ENCODE measurements around the gene AGPS.
"Not testable (repeated sequence)": the region's sequence is repeated elsewhere in the genome, so short reads cannot be mapped to it uniquely, and the experiment has no call there.

Gene AGPS

DNA sequence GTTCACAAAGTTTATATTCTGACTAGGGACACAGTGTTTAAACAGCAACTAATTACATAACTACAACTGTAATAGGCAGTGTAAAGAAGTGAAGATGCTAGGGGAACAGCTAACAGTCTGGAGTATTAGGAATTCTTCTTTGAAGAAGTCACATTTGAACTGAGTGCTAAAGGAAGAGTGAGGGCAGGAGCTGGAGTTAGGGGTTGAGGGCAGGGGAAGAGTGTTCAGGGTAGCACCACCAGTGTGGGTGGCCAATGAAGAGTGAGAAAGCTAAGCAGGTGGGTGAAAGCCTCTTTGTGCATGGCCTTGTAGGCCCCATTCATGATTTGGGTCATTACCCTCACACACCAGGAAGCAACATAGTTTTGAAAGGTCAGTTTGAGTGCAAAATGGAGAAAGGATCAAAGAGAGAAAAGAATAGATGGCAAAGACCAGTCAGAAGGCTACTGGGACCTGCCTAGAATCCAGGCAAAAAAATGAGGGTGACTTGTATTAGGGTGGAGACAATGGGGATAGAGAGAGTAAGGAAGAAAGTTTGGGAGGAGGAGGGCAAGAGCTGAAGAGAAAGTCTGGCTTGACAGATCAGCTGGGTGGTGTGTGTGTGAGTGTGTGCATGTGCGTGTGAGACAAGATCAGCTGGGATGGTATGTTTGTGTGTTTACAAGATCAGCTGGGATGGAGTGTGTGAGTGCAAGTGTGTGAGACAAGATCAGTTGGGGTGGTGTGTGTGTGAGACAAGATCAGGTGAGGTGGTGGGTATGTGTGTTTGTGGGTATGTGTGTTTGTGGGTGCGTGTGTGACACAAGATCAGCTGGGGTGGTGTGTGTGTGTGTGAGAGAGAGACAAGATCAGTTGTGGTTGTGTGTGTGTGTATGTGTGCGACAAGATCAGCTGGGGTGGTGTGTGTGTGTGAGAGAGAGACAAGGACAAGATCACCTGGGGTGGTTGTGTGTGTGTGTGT is 43.6 kb upstream of the AGPS start:
- TF ChIP-seq, protein P1, sequence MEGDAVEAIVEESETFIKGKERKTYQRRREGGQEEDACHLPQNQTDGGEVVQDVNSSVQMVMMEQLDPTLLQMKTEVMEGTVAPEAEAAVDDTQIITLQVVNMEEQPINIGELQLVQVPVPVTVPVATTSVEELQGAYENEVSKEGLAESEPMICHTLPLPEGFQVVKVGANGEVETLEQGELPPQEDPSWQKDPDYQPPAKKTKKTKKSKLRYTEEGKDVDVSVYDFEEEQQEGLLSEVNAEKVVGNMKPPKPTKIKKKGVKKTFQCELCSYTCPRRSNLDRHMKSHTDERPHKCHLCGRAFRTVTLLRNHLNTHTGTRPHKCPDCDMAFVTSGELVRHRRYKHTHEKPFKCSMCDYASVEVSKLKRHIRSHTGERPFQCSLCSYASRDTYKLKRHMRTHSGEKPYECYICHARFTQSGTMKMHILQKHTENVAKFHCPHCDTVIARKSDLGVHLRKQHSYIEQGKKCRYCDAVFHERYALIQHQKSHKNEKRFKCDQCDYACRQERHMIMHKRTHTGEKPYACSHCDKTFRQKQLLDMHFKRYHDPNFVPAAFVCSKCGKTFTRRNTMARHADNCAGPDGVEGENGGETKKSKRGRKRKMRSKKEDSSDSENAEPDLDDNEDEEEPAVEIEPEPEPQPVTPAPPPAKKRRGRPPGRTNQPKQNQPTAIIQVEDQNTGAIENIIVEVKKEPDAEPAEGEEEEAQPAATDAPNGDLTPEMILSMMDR (IDR thresholded peaks at IDR 0.05; ENCODE audit: borderline replicate concordance, insufficient read depth, low read depth, low read length) = no peak
- H3K4me3 ChIP-seq (ENCODE audit: low read depth, low read length) = no peak overlapping the region

- not testable (repeated sequence) for H3K4me3 ChIP-seq (ENCODE audit: low read depth, low read length)
Observed at GRCh38 chr2:177350624-177351023, 41.9 kb upstream of the AGPS start.

GRCh38 chr2:177351121-177351520 is 41.5 kb upstream of the AGPS start:
- not testable (repeated sequence) for H3K4me3 ChIP-seq (ENCODE audit: low read depth, low read length)

GRCh38 chr2:177352441-177353186 is 40.0 kb upstream of the AGPS start:
- H3K4me3 ChIP-seq (ENCODE audit: low read depth, low read length) = no peak overlapping the region
- TF ChIP-seq, protein P1 (IDR thresholded peaks at IDR 0.05; ENCODE audit: borderline replicate concordance, insufficient read depth, low read depth, low read length) = no peak

- TF ChIP-seq, protein P1 (IDR thresholded peaks at IDR 0.05; ENCODE audit: borderline replicate concordance, insufficient read depth, low read depth, low read length) = no peak
- no peak overlapping the region for H3K4me3 ChIP-seq (ENCODE audit: low read depth, low read length)
Observed at GRCh38 chr2:177353187-177353478, 39.4 kb upstream of the AGPS start.

DNA sequence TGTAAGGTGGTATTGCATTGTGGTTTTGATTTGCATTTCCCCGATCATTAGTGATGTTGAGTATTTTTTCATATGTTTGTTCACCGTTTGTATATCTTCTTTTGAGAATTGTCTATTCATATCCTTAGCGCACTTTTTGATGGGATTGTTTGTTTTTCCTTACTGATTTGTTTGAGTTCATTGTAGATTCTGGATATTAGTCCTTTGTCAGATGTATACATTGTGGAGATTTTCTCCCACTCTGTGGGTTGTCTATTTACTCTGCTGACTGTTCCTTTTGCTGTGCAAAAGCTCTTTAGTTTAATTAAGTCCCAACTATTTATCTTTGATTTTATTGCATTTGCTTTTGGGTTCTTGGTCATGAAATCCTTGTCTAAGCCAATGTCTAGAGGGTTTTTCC is 38.0 kb upstream of the AGPS start:
- not testable (repeated sequence) for H3K4me3 ChIP-seq (ENCODE audit: low read depth, low read length)

GRCh38 chr2:177355874-177356273 is 36.7 kb upstream of the AGPS start:
- TF ChIP-seq, protein P1 (IDR thresholded peaks at IDR 0.05; ENCODE audit: borderline replicate concordance, insufficient read depth, low read depth, low read length) = no peak
- H3K4me3 ChIP-seq (ENCODE audit: low read depth, low read length) = no peak overlapping the region

DNA sequence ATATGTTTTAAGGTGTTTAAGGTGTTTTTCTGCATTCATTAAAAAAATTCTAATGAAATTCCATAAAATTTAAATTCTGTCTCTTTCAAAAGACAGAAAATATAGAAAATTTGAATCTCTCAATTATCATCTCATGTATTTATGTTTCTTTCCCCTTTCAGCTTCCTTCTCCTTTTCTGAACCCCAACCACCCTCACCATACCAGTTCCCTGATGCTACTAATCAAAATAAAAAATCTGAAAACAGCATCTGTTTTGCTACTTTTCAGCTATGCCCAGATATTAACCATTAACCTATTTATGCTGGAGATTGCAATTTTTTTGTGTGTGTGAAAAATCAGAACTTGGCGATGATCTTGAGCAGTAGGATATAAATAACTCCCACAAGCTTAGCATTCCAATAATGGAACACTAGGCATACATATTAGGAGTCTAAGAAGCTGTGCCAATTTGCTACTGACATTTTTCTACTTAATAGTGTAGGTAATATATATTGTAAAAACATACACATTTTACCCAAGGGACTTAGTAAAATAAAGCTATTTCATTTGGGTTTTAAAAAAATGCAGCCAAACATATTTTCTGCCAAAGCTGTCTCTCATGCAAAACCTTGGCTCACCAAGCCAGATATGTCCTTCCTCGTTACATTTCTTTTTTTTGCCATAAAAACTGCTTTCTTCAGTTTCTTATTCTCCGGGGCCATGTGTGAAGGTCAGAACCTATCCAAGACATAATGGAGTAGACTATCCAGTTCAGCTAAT is 32.6 kb upstream of the AGPS start:
- no peak overlapping the region for H3K4me3 ChIP-seq (ENCODE audit: low read depth, low read length)
- TF ChIP-seq, protein P1 (IDR thresholded peaks at IDR 0.05; ENCODE audit: borderline replicate concordance, insufficient read depth, low read depth, low read length) = no peak
